Measurements from ENCODE around the gene LOXL3.

DNA sequence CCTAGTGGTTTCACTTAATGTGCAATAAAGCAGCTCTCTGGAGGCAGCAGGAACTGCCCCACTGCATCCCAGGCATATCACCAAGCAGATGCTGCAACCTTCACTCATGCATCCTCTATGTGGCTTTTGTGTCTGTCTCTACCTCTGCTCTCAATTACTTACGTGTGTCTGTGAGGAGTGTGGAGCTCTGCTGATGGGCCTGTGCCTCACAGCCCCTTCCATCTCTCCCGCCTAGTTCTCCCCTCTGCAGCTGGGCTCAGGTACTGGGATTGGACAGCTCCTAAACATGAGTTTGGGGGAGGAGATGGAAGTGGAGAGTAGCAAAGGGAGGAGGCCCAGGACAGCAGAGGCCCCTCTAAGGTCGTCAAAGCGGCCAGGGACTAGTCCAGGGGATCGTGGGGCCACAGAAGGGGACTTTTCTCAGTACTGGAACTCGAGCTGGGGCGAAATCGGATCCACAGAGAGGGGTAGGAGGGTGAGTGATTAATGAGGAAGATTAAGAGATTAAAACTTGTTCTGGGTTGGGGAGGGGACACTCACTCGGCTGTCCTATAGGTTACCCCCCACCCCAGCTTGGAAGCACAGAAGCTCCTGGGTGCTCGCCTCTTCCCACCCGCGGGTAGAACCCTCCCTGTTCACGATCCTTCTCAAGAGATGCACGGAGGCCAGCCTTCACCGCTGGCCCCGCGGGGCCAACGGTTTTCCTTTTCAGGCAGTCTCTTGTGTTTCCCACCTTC is 52.2 kb downstream of the LOXL3 start:
- TF ChIP-seq, protein P1, sequence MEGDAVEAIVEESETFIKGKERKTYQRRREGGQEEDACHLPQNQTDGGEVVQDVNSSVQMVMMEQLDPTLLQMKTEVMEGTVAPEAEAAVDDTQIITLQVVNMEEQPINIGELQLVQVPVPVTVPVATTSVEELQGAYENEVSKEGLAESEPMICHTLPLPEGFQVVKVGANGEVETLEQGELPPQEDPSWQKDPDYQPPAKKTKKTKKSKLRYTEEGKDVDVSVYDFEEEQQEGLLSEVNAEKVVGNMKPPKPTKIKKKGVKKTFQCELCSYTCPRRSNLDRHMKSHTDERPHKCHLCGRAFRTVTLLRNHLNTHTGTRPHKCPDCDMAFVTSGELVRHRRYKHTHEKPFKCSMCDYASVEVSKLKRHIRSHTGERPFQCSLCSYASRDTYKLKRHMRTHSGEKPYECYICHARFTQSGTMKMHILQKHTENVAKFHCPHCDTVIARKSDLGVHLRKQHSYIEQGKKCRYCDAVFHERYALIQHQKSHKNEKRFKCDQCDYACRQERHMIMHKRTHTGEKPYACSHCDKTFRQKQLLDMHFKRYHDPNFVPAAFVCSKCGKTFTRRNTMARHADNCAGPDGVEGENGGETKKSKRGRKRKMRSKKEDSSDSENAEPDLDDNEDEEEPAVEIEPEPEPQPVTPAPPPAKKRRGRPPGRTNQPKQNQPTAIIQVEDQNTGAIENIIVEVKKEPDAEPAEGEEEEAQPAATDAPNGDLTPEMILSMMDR (conservative IDR thresholded peaks at IDR 0.05; ENCODE audit: low read depth, low read length): no peak
- no peak for TF ChIP-seq EZH2 (IDR thresholded peaks at IDR 0.05; ENCODE audit: borderline replicate concordance, low read depth, low read length, poor library complexity, severe bottlenecking)
